ENCODE data around the gene B4GALNT4. TPM values are rescaled to one million over a fixed set of nuclear protein-coding genes. Genes with fewer than 3 reads are reported as not detected.

The B4GALNT4 gene
- total RNA-seq, 1 experiment from 2014 or later: 4.7 TPM

DNA sequence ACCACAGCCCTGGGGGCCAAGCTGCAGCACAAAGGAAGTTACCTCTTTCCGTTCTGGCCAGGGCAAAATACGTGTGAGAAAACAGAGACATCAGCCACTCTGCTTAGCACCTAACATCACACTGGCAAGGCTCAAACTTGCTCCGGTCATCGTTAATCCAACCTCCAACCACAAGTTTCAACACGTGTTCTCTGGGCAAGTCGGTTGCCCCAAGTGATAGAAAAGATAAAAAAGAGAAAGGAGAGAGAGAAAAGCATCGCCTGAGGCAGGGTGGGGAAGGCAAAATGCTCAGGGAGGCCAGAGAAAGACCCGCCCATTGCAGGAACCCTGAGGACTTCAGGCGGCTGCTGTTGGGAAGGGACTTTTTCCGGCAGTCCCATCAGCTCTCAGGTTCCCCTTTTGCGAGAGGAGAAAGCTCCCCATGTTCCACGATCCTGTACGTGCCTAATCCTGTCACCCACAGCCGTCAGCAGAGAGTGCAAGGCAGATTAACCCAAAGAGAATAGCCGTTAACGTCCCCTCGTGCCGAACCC lies 18.5 kb upstream of the B4GALNT4 start:
- no TSS peak for BruUV-seq (replicated peaks)
- H3K4me2 ChIP-seq: no peak overlapping the region

DNA sequence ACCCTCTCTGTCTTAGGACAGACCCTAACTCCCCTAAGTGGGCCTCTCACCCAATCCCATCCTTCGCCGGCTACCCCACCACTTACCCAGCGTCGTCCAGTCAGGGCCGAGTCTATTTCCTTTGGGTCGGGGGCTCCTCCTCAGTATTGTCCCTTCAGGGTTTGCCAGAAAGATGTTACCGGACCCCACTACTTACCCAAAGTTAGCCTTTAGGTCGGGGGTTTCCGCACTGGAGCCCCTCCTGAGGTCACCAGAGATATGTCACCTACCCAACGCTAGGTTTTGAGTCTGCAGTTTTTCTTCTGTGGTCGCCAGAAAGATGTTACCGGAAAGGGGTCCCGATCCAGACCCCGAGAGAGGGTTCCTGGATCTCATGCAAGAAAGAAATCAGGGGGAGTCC lies 17.9 kb upstream of the B4GALNT4 start:
- POLR2A ChIA-PET (ENCODE audit: unreplicated experiment): no interaction called here
- Histone ChIP-seq H3K27me3 (ENCODE audit: insufficient read depth, low read depth) (no peaks in the 10 kb centered on the region), H4K20me1 (ENCODE audit: insufficient read depth) (no peaks in the 10 kb centered on the region), H3K27ac (no peak overlapping the region), H3K4me1 (replicated peaks; ENCODE audit: insufficient read depth) (no peaks in the 10 kb centered on the region), H3K79me2 (ENCODE audit: low read depth) (no peaks in the 10 kb centered on the region), H3K9me2 (ENCODE audit: insufficient read depth) (no peaks in the 10 kb centered on the region), H3K4me3 (no peak overlapping the region), H3K4me2 (no peak overlapping the region), H3K36me3 (ENCODE audit: low read depth) (no peaks in the 10 kb centered on the region), H3K9me3 (ENCODE audit: insufficient read depth, low read depth) (no peaks in the 10 kb centered on the region), H2AFZ (no peak overlapping the region), H3F3A (ENCODE audit: insufficient read depth, low read depth) (peaks cover 7% of the 10 kb centered on the region; the same call in 1 of the 2 replicates)
- no TSS peak for BruUV-seq (replicated peaks)
- DNase-seq: no peak
- TF ChIP-seq, protein P1, sequence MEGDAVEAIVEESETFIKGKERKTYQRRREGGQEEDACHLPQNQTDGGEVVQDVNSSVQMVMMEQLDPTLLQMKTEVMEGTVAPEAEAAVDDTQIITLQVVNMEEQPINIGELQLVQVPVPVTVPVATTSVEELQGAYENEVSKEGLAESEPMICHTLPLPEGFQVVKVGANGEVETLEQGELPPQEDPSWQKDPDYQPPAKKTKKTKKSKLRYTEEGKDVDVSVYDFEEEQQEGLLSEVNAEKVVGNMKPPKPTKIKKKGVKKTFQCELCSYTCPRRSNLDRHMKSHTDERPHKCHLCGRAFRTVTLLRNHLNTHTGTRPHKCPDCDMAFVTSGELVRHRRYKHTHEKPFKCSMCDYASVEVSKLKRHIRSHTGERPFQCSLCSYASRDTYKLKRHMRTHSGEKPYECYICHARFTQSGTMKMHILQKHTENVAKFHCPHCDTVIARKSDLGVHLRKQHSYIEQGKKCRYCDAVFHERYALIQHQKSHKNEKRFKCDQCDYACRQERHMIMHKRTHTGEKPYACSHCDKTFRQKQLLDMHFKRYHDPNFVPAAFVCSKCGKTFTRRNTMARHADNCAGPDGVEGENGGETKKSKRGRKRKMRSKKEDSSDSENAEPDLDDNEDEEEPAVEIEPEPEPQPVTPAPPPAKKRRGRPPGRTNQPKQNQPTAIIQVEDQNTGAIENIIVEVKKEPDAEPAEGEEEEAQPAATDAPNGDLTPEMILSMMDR (conservative IDR thresholded peaks at IDR 0.05): no peak
- TF ChIP-seq EZH2 (IDR thresholded peaks at IDR 0.05; ENCODE audit: low read depth): no peak
- intact Hi-C loops (cut with micrococcal nuclease; ENCODE audit: unreplicated experiment): no loop called here
- CTCF ChIA-PET: interaction anchor here (0.7 kb wide), 1 partner anchor 34 kb away, joined by 3 read pairs; no protein-coding TSS in a partner anchor

More for the DNA sequence above, 18.5 kb upstream of the B4GALNT4 start:
- intact Hi-C loops (cut with micrococcal nuclease; ENCODE audit: unreplicated experiment): no loop called here
- Histone ChIP-seq H3K36me3 (ENCODE audit: low read depth) (no peaks in the 10 kb centered on the region), H3F3A (ENCODE audit: insufficient read depth, low read depth) (peaks cover 7% of the 10 kb centered on the region; the same call in 1 of the 2 replicates), H3K27me3 (ENCODE audit: insufficient read depth, low read depth) (no peaks in the 10 kb centered on the region), H3K4me1 (replicated peaks; ENCODE audit: insufficient read depth) (no peaks in the 10 kb centered on the region), H4K20me1 (ENCODE audit: insufficient read depth) (no peaks in the 10 kb centered on the region), H3K27ac (no peak overlapping the region), H3K9me3 (ENCODE audit: insufficient read depth, low read depth) (no peaks in the 10 kb centered on the region), H2AFZ (no peak overlapping the region), H3K79me2 (ENCODE audit: low read depth) (no peaks in the 10 kb centered on the region), H3K9me2 (ENCODE audit: insufficient read depth) (no peaks in the 10 kb centered on the region), H3K4me3 (no peak overlapping the region)
- peak in 1 of 2 experiments; percentile 55 for DNase-seq
- CTCF ChIA-PET: no interaction called here
- TF ChIP-seq EZH2 (IDR thresholded peaks at IDR 0.05; ENCODE audit: low read depth): no peak
- POLR2A ChIA-PET (ENCODE audit: unreplicated experiment): no interaction called here

DNA sequence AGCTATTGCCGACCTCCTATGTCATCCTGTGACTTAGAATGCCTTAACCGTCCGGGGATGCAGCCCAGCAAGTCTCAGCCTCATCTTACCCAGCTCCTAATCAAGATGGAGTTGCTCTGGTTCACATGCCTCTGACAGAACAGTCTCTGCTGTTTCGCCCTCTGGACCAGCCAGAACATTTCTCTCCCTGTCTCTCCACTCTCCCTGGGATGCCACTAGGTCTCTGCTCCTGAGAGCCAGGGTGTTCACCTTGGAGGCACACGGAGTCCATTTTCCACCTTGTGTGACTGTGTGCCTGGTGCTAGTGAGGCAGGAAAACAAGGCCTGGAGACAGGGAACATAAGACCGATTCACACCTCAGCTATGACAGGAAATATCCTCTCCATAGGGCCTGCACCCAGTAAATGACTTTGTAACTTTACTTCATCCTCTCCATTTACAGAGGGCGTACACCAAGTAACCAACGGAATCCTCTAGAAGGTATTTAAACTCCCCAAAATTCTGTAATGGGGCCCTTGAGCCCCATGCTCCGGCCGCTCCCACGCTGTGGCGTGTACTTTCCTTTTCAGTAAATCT lies 16.8 kb upstream of the B4GALNT4 start:
- Histone ChIP-seq H3K4me3 (no peak overlapping the region), H3K36me3 (ENCODE audit: low read depth) (no peaks in the 10 kb centered on the region), H3K27ac (no peak overlapping the region), H4K20me1 (ENCODE audit: insufficient read depth) (no peaks in the 10 kb centered on the region), H3K4me2 (no peak overlapping the region), H2AFZ (no peak overlapping the region), H3F3A (ENCODE audit: insufficient read depth, low read depth) (peaks cover 18% of the 10 kb centered on the region; the same call in 1 of the 2 replicates), H3K79me2 (ENCODE audit: low read depth) (no peaks in the 10 kb centered on the region), H3K9me2 (ENCODE audit: insufficient read depth) (no peaks in the 10 kb centered on the region), H3K27me3 (ENCODE audit: insufficient read depth, low read depth) (no peaks in the 10 kb centered on the region), H3K4me1 (replicated peaks; ENCODE audit: insufficient read depth) (no peaks in the 10 kb centered on the region), H3K9me3 (ENCODE audit: insufficient read depth, low read depth) (no peaks in the 10 kb centered on the region)
- BruUV-seq (replicated peaks): no TSS peak
- TF ChIP-seq, protein P1 (conservative IDR thresholded peaks at IDR 0.05): no peak
- no peak for TF ChIP-seq EZH2 (IDR thresholded peaks at IDR 0.05; ENCODE audit: low read depth)
- CTCF ChIA-PET: no interaction called here
- POLR2A ChIA-PET (ENCODE audit: unreplicated experiment): no interaction called here
- intact Hi-C loops (cut with micrococcal nuclease; ENCODE audit: unreplicated experiment): no loop called here
- DNase-seq: no peak
